Stimulated activated CD4-positive, alpha-beta T cell treated with anti-CD3 and anti-CD28 coated beads, Interleukin-2, amount 100 ng/mL, for 24 hours (primary cell): ENCODE results near the gene MED27.

Experiments used
- DNase-seq, 2 donors: peaks; one replicate each; pipeline ENCODE4 v3.0.0-alpha.2; 2020

The MED27 gene

GRCh38 chr9:131874916-131875670 lies 204.6 kb downstream of the MED27 start:
- DNase-seq, result no peak

- DNase-seq, result no peak
Measured at GRCh38 chr9:131874447-131874846, 205.2 kb downstream of the MED27 start.

DNA sequence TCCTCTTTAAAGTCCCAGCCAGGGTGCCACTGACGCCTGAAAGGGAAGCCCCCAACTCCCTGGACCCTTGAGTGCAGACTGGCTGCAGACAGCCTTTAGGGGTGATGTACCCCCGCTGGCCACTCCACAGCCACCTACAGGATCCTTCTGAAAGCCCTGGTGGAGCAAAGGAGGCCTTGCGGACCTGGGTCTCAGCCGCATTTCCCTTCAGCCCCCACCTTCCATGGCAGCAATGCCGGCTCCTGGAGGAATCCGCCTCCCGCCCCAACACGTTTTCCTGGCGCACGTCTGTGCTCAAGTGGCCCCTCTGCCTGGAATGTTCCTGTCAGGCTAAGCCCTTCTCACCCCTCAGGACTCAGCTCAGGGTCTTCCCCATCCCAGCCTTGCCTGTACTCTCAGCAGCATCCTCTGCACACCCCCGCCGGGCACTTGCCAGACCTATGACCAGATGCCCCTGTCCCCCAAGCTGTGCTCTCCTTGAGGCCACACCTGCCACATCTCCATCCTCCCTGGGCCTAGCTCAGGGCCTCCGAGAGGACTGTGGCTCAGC lies 205.7 kb downstream of the MED27 start:
- no peak for DNase-seq

GRCh38 chr9:131873335-131873734 lies 206.3 kb downstream of the MED27 start:
- no peak for DNase-seq

- no peak for DNase-seq
Measured at GRCh38 chr9:131872702-131873101, 207.0 kb downstream of the MED27 start.

DNA sequence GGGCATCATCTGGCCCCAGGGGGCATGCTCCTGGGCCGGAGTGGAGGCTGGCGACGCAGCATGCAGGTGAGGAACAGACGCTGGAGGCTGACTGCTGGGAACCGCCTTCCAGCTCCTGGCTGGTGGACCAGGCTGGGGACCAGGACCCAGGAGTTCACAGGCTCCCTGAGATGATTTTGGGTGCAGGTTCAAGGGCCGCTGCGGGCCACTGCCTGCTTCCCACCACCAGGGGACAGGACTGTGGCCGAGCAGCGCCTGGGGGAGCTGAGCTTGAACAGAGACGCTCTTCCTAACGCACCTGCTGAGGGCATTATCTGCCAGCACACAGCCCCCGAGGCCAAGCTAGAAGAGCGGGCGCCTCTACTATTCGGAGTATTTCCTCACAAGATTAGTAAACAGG lies 207.7 kb downstream of the MED27 start:
- DNase-seq, result no peak

GRCh38 chr9:131870156-131870555 lies 209.5 kb downstream of the MED27 start:
- no peak for DNase-seq

- no peak for DNase-seq
Measured at GRCh38 chr9:131869348-131869747, 210.3 kb downstream of the MED27 start.

DNA sequence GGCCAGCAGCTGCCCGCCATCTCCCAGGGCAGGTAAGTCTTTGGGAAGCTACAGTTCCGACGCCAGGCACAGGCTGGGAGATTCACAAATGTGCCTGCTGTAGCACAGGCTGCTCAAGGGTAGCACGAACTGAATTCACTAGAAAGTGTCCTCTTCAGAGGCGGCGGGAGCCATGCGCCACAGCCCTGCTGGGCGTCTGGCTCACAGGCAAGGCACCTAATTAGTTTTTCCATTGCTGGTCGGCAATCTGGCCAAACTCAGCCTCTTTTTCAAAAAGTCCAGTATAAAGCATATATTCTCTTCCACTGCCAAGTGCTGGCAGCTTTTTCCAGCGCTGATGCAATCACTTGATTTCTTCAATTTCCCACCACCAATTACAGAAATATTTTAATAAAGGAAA lies 210.9 kb downstream of the MED27 start:
- no peak for DNase-seq

- no peak for DNase-seq
Measured at GRCh38 chr9:131867611-131868192, 212.0 kb downstream of the MED27 start.

GRCh38 chr9:131865446-131866195 lies 214.0 kb downstream of the MED27 start:
- DNase-seq, result no peak

- DNase-seq, result no peak
Measured at GRCh38 chr9:131864531-131864930, 215.1 kb downstream of the MED27 start.

DNA sequence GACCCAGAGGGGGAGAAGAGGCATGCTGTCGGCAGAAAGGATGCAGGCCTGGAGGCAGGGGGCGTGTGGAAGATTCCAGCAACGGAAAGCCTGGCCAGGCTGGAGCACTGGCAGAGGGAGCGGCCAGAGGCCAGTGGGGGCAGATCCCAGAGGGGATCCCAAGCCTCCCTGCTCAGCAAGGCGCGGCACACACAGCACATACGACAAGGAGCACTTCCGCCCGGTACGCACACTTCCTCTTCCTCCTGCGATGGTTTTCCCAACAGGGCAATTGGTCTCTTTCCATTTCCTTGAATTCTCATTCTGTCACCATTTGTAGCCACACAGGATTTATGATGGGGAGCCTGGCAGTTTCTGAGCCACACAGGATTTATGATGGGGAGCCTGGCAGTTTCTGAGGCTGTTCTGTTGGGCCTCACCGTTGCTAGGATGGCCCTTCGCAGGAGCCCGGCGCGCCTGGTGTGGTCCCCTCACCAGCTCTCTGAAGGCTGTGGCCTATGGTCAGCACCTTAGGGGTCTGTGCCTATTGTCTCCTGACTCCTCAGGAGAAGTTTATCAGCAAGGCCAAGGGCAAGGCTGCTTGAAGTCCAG lies 216.3 kb downstream of the MED27 start:
- no peak for DNase-seq

- no peak for DNase-seq
Measured at GRCh38 chr9:131862261-131862660, 217.4 kb downstream of the MED27 start.

DNA sequence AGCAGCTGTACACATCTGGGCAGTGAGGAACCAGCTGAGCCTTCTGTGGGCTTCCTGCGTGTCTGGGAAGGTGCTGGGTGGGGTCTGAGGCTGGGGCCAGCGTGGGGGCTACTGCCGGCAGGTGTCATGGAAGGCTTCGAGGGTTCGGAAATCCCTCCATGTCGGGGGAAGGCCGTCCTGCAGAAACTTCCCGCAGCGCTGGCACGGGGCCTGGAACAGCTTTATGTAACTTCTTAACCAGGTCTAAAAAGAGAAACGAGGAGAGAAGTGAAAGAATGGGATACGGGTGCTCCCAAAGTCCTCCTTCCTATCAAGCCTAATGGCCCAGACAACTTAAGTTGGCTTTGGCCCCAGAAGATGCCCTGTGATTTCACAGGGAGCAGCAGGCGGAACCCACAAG lies 219.2 kb downstream of the MED27 start:
- DNase-seq, result no peak

- no peak for DNase-seq
Measured at GRCh38 chr9:131858147-131858546, 221.5 kb downstream of the MED27 start.

DNA sequence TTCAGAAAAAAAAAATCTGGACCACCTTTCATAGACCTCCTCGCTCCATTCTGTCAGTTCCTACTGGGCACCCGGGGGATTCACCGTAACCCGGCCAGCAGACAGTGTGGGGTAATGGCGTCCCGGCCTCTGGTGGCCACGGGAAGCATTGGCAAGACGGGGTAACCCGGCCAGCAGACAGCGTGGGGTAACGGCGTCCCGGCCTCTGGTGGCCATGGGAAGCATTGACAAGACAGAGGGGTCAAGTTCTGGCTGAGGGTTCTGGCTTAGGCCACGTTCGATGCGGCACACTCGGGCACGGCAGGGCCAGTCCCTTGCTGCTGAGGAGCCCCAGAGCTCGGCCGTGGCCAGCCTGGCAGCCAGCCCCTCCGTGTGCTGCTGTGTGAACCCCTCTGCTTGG lies 223.6 kb downstream of the MED27 start:
- no peak for DNase-seq

GRCh38 chr9:131854896-131855613 lies 224.6 kb downstream of the MED27 start:
- DNase-seq, result no peak

DNA sequence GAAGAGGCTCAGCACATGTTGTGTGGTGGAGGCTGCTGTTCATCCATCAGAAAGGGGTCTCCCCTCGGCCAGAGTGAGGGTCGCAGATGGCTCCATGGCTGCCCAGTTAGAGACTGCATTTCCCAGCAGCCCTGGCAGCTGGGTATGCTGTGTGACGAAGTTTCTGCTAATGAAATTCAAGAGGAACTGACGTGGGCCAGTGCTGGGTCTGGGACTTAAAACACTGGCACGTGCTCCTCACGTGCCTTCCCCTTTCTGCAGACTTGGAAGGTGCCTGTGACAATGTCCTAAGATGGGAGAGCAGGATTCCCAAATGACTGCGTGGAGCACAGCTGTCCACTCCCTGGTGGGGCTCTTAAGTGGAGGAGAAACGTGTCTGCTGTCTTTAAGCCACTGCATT lies 225.3 kb downstream of the MED27 start:
- no peak for DNase-seq

- no peak for DNase-seq
Measured at GRCh38 chr9:131853434-131853833, 226.2 kb downstream of the MED27 start.

GRCh38 chr9:131851414-131851813 lies 228.3 kb downstream of the MED27 start:
- no peak for DNase-seq

- no peak for DNase-seq
Measured at GRCh38 chr9:131849391-131849790, 230.3 kb downstream of the MED27 start.
